Nephron progenitor cell (in vitro differentiated cells): ENCODE results near the gene WDR18.

Experiments
- DNase-seq: peaks from one replicate; pipeline ENCODE4 v3.0.0; 2021
- H3K27ac Mint-ChIP-seq: 2 replicates; pipeline ENCODE4 v1.8.0; 2021; ENCODE audit warnings: mild to moderate bottlenecking, moderate library complexity, mixed read lengths
- H3K27me3 Mint-ChIP-seq: 2 replicates; pipeline ENCODE4 v1.8.0; 2021; ENCODE audit warnings: mild to moderate bottlenecking, low read depth, mixed read lengths; ENCODE audit not compliant: poor library complexity
- H3K36me3 Mint-ChIP-seq: 2 replicates; pipeline ENCODE4 v1.8.0; 2021; ENCODE audit warnings: low read depth, mixed read lengths
- H3K4me1 Mint-ChIP-seq: 2 replicates; pipeline ENCODE4 v1.8.0; 2021; ENCODE audit warnings: mixed read lengths
- H3K4me3 Mint-ChIP-seq: 2 replicates; pipeline ENCODE4 v1.8.0; 2021; ENCODE audit warnings: mild to moderate bottlenecking, moderate library complexity, mixed read lengths
- H3K9me3 Mint-ChIP-seq: 2 replicates; pipeline ENCODE4 v1.8.0; 2021; ENCODE audit warnings: mild to moderate bottlenecking, moderate library complexity, mixed read lengths
- TF ChIP-seq, protein P1 (sequence below): fragments of 200-600 bp; sonication (generic); IDR thresholded peaks from 2 replicates; pipeline ENCODE4 v1.5.0; 2021; ENCODE audit warnings: antibody characterized with exemption

The WDR18 gene

DNA sequence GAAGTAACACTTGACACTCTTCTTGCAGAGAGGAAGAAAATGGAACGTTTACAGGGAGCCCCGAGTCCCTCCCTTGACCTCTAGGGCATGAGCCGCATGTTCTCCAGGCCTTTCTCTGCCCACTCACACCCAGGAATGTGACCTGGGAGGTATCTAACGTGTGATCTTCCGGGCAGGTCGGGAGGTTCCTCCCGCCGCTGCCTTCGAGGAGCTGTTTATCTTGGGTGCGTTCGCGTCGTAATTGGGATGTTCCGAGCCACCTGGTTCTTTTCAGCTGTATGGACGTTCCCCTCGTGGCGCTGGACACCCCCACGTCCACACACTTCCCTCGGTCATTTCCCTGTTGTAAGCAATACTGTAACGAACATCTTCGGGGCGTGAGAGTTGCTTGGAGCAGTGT, 44.7 kb upstream of the WDR18 start:
- TF ChIP-seq, protein P1, sequence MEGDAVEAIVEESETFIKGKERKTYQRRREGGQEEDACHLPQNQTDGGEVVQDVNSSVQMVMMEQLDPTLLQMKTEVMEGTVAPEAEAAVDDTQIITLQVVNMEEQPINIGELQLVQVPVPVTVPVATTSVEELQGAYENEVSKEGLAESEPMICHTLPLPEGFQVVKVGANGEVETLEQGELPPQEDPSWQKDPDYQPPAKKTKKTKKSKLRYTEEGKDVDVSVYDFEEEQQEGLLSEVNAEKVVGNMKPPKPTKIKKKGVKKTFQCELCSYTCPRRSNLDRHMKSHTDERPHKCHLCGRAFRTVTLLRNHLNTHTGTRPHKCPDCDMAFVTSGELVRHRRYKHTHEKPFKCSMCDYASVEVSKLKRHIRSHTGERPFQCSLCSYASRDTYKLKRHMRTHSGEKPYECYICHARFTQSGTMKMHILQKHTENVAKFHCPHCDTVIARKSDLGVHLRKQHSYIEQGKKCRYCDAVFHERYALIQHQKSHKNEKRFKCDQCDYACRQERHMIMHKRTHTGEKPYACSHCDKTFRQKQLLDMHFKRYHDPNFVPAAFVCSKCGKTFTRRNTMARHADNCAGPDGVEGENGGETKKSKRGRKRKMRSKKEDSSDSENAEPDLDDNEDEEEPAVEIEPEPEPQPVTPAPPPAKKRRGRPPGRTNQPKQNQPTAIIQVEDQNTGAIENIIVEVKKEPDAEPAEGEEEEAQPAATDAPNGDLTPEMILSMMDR: no peak

DNA sequence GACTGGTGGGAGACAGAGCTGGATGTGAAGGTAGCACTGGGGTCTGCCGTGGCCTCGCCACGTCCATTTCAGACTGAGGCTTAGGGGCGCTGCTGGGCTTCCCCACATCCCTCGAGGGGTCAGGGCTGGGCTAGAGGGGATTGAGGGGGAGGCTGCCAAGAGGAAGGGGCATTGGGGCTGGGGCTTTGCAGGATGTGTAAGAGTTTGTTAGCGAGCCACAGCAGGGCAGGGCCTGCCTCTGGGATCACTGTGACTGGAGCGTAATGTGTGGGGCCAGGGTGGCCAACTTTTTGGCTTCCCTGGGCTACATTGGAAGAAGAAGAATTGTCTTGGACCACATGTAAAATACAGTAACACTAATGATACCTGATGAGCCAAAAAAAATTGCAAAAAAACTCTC, 44.2 kb upstream of the WDR18 start:
- no peak for DNase-seq
- H3K36me3 Mint-ChIP-seq: peaks cover 85% of the 10 kb centered on the region
- no peak overlapping the region for H3K4me3 Mint-ChIP-seq
- H3K9me3 Mint-ChIP-seq: peaks cover 14% of the 10 kb centered on the region
- TF ChIP-seq, protein P1: no peak
- H3K4me1 Mint-ChIP-seq: peaks cover 32% of the 10 kb centered on the region
- H3K27me3 Mint-ChIP-seq: no peaks in the 10 kb centered on the region
- H3K27ac Mint-ChIP-seq: peak overlapping the region; percentile 94

More for the DNA sequence above, 44.7 kb upstream of the WDR18 start:
- no peak for DNase-seq
- peaks cover 14% of the 10 kb centered on the region for H3K9me3 Mint-ChIP-seq
- H3K4me3 Mint-ChIP-seq: no peak overlapping the region
- peaks cover 27% of the 10 kb centered on the region for H3K4me1 Mint-ChIP-seq
- peak overlapping the region; percentile 94 for H3K27ac Mint-ChIP-seq
- no peaks in the 10 kb centered on the region for H3K27me3 Mint-ChIP-seq
- peaks cover 80% of the 10 kb centered on the region for H3K36me3 Mint-ChIP-seq

DNA sequence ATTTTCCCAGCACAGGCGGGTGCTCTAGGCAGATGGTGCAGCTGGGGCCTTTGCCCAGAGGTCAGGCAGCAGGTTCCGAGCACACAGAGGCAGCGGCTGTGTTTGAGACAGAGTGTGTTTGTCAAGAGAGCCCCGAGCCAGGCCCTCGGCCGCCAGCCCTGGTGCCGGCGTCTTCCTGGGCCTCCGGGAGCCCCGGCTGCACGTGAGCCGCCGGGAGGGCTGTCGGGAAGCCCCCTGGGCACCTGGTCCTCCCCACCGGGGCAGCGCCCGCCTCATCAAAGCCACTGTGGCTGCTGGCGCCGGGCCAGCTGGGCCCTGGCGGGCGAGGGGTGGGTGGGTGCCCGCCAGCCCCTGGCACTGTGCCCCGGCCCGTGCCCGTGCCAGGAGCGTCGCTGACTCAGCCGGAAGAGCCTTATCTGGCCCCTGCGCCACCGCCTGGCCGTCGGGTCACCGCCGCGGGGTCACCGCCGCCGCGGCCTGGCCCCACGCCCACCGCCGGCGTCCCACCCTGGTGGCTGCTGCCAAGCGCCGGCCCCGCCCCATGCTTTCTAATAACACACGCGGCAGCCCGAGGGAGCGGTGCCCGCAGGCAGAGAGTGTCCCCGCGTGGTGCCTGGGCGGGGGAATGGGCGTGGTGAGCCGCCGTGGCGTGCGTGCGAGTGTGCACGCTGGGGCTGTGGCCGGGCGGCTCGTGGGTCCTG, 43.4 kb upstream of the WDR18 start:
- Mint-ChIP-seq H3K4me1 (peaks cover 36% of the 10 kb centered on the region), H3K27ac (peak overlapping the region; percentile 94), H3K4me3 (no peak overlapping the region), H3K36me3 (peaks cover 82% of the 10 kb centered on the region), H3K9me3 (peaks cover 14% of the 10 kb centered on the region), H3K27me3 (no peaks in the 10 kb centered on the region)
- TF ChIP-seq, protein P1: no peak
- no peak for DNase-seq

DNA sequence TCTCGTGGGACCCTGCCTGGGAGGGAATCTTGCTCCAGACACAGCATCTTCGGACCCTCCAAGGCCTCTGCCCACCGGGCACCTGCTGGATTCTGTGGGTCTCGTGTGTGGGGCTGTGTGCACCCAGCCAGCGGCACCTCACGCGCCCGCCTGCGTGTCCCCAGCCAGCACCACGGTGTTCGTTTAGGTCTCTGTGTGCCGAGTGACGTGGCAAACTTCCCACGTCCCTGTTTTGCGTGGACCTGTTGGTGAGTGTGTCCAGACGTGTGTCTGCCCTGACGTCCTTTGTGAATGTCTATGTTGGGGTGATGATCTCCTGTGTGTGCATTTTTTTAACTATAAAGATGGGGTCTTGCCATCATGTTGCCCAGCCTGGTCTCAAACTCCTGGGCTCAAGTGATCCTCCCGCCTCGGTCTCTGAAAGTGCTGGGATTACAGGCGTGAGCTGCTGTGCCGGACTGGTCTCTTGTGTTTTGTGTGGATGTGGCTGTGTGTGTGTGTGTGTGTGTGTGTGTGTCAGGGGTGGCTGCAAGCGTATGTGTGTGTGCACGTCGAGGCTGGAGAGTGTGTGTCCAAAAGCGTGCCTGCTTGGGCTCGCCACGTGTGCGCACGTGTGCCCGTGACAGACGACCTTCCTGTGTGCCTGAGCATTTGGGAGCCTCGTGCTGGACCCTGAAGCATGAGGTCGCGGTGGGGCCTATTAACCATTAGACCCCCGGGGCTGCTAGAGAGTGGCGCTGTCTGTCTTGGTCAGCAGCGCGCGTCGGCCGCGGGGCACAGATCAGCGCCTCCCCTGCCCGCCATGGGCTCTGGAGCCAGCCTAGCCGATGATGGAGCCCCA, 42.6 kb upstream of the WDR18 start:
- peaks cover 14% of the 10 kb centered on the region for H3K9me3 Mint-ChIP-seq
- peaks cover 36% of the 10 kb centered on the region for H3K4me1 Mint-ChIP-seq
- TF ChIP-seq, protein P1: no peak
- peaks cover under 1% of the 10 kb centered on the region for H3K27me3 Mint-ChIP-seq
- DNase-seq: no peak
- H3K4me3 Mint-ChIP-seq: no peak overlapping the region
- peak overlapping the region; percentile 86 for H3K27ac Mint-ChIP-seq
- H3K36me3 Mint-ChIP-seq: peaks cover 77% of the 10 kb centered on the region

DNA sequence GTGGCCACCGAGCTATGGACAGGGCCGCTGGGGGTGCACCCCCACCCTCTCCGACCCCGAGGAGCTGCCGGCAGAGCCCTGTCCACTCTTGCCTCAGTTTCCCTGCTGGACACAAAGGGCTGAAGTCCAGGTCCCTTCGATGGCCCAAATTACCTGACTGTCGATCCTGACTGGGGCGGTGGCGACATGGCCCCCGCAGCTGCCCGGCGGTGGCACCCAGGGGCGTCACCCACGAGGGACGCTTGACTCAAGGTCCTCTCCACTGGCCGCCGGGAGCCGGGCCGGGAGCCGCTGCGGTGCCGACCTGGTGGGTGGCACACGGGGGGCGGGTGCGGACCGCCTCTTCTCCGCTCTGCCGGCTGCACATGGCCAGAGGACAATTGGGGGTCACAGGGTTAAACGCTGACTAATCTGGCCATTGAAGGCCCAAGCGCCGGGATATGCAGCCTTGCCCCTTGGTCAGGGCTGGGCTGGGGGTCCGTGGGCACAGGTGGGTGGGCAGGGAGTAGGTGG, 42.0 kb upstream of the WDR18 start:
- no peak for DNase-seq
- Mint-ChIP-seq H3K27ac (no peak overlapping the region), H3K36me3 (peaks cover 72% of the 10 kb centered on the region), H3K9me3 (peaks cover 14% of the 10 kb centered on the region), H3K4me1 (peaks cover 36% of the 10 kb centered on the region), H3K27me3 (peaks cover 2% of the 10 kb centered on the region), H3K4me3 (no peak overlapping the region)
- TF ChIP-seq, protein P1: no peak
